Esophagus muscularis mucosa (tissue), 4 donors: Measurements from ENCODE around the gene TPX2.
"Not testable (repeated sequence)": the region's sequence is repeated elsewhere in the genome, so short reads cannot be mapped to it uniquely, and the experiment has no call there.

Source experiments
- EP300 ChIP-seq: sonication (generic); formaldehyde crosslinking; IDR thresholded peaks from one replicate; pipeline ENCODE4 v1.6.1; 2017; ENCODE audit warnings: antibody characterized with exemption
- POLR2A ChIP-seq: fragments of 450-650 bp; IDR thresholded peaks from one replicate; pipeline ENCODE4 v1.6.1; 2017; ENCODE audit warnings: antibody characterized with exemption, moderate library complexity, mild to moderate bottlenecking, low read depth
- POLR2AphosphoS5 ChIP-seq, 2 donors: sonication (generic); formaldehyde crosslinking; IDR thresholded peaks; one replicate each; pipeline ENCODE4 v1.6.1; 2017; ENCODE audit warnings: antibody characterized with exemption in 2 of 2
- TF ChIP-seq, protein P1 (sequence below), 3 experiments: fragments of 200-600 bp in 2 of 3; fragments of 450-650 bp in 1 of 3; sonication (generic) in 2 of 3; IDR thresholded peaks; one replicate each; pipeline ENCODE4 v1.5.1; 2017 to 2019; ENCODE audit warnings: antibody characterized with exemption in 3 of 3, mild to moderate bottlenecking in 2 of 3, moderate library complexity in 1 of 3

DNA sequence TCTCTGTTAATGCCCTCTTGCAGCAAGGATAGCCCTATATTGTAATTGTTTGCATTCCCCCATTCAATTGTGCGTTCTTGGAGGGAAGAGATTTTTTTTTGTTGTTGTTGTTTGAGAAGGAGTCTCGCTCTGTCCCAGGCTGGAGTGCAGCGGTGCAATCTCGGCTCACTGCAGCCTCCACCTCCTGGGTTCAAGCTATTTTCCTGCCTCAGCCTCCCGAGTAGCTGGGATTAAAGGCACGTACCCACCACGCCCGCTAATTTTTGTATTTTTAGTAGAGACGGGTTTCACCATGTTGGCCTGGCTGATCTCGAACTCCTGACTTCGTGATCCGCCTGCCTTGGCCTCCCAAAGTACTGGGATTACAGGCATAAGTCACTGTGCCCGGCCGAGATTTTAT, 7.9 kb downstream of the TPX2 start:
- TF ChIP-seq, protein P1, sequence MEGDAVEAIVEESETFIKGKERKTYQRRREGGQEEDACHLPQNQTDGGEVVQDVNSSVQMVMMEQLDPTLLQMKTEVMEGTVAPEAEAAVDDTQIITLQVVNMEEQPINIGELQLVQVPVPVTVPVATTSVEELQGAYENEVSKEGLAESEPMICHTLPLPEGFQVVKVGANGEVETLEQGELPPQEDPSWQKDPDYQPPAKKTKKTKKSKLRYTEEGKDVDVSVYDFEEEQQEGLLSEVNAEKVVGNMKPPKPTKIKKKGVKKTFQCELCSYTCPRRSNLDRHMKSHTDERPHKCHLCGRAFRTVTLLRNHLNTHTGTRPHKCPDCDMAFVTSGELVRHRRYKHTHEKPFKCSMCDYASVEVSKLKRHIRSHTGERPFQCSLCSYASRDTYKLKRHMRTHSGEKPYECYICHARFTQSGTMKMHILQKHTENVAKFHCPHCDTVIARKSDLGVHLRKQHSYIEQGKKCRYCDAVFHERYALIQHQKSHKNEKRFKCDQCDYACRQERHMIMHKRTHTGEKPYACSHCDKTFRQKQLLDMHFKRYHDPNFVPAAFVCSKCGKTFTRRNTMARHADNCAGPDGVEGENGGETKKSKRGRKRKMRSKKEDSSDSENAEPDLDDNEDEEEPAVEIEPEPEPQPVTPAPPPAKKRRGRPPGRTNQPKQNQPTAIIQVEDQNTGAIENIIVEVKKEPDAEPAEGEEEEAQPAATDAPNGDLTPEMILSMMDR (IDR thresholded peaks at IDR 0.05), result not testable (repeated sequence)
- not testable (repeated sequence) for TF ChIP-seq EP300; POLR2A; POLR2AphosphoS5 (IDR thresholded peaks at IDR 0.05)
